ENCODE results near the gene IMMP2L.

Gene IMMP2L

GRCh38 chr7:111556977-111557376, 5.3 kb downstream of the IMMP2L start:
- no peak for DNase-seq (ENCODE audit: low spot score)

- DNase-seq (ENCODE audit: low spot score) = no peak
Measured at GRCh38 chr7:111554086-111554485, 8.2 kb downstream of the IMMP2L start.

- no peak for DNase-seq (ENCODE audit: low spot score)
Measured at GRCh38 chr7:111541067-111541466, 21.2 kb downstream of the IMMP2L start.

DNA sequence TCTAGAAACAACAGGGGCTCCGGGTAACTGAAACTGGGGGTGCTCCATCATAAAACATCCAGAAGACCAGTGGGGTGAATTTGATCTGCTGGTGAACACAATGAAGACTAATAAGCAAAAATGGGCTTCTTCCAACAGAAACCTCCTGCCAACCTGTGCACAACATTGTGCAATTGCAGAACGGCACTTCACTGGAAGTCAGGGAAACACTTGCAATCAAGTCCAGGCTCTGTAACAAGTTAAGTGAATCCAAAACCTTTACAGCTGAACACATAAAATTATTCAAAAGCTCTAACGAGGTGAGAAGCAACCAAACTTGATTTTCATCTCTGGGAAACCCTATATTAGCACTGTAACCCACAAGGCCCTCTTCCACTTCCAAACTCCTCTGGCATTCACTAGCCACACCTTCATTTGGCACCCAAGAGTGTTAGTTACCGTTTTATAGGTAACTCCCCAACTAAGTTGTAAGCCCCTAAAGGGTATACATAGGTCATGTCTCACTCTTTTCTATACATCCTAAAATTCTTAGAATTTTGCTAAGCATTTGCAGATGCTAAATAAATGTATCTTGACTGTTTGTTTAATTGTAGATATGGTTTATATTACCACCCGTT, 22.0 kb downstream of the IMMP2L start:
- DNase-seq (ENCODE audit: low spot score) = no peak

- no peak for DNase-seq (ENCODE audit: low spot score)
Measured at GRCh38 chr7:111537134-111537533, 25.2 kb downstream of the IMMP2L start.

GRCh38 chr7:111535142-111535870, 27.0 kb downstream of the IMMP2L start:
- DNase-seq (ENCODE audit: low spot score) = no peak

GRCh38 chr7:111532625-111533024, 29.7 kb downstream of the IMMP2L start:
- no peak for DNase-seq (ENCODE audit: low spot score)

DNA sequence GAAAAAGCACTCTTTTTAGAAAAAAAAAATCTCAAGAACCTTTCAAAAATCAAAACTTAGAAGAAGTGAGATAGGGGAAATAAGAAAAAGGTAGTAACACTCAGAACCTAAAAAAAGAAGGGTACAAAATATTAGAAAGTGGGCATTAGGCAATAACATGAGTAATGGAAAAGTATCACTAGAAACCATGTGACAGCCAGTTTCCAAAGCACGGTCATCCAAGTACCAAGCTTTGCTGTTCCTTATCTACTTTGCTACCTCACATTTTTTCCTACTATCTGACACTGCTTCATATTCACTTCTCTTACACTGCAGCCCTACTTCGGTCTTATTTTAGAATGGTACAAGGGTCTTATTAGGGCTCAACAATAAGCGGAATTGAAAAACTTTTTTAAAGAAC, 30.3 kb downstream of the IMMP2L start:
- no peak for DNase-seq (ENCODE audit: low spot score)

GRCh38 chr7:111530356-111530668, 32.0 kb downstream of the IMMP2L start:
- DNase-seq (ENCODE audit: low spot score) = no peak

DNA sequence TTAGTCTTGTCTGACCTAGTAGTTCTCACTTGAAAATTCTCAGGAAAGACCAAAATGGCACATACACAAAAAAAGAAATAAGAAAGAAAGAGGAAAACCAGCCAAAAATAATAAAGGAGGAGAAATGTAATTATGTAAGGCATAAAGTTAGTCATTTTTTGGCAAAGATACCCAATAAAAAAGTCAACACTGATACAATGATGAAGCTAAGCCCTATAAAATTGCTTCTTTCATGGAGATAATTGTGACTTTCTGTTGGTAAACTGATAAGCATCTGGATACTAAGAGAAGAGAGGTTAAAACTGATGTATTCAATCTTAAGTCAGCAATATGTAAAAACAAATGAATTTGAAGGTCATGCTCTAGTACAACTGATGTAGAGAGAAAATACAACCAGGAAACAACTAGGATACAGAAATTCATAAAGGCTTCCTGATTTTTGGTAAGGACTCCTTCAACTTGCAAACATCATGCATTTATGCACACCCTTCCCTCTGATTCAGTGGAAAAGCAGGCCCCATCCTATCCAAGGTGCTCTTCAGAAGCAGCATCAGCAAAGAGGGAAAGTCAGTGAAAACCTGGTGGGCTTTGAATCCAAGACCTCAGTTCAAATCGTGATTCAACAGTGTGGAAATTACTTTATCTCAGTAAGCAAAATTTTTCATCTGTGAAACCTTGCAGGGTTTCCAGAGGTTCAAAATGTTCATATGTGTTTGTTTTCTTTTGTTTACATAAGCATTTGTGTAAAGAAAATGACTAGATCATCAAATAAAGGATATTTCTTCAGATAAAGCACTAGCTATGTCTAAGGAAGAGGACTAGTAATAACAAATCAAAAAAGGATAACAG, 32.6 kb downstream of the IMMP2L start:
- no peak for DNase-seq (ENCODE audit: low spot score)

- no peak for DNase-seq (ENCODE audit: low spot score)
Measured at GRCh38 chr7:111528331-111528730, 34.0 kb downstream of the IMMP2L start.

DNA sequence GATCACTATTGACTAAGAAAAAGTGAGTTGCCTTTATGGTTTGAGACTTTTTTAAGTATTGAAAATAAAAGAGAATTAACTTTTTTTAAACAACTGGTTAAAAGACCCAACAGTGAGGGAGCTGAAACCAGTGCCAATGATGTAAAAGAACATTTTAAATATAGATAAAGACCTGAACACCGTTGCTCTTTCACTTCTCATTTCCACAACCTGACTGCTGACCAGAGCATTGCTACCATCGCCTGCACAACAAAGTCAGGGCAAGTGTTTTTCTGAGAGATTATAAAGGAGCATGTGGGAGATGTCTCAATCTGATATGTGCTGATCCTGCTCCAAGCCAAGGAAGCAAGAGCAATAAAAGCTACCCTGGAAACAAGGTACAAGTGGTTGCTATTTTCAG, 34.7 kb downstream of the IMMP2L start:
- no peak for DNase-seq (ENCODE audit: low spot score)

- DNase-seq (ENCODE audit: low spot score) = no peak
Measured at GRCh38 chr7:111525100-111525499, 37.2 kb downstream of the IMMP2L start.

DNA sequence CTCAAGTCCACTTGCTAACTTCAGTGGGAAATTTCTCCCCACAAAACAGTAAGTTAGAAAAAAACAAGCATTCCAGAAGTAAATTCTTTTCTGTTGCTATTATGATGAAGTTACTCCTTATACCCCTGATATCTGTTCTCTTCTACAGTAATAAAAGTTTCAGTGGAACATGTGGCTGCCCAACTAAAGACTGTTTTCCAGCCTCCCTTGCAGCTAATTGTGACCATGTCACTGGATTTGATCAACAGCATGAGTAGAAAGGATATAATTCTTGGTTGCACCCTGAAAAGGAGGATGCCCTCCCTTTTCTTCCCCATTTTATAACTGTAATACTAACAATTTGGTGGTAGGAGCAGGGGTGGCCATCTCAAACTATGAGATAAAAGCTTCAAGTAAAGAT, 40.6 kb downstream of the IMMP2L start:
- DNase-seq (ENCODE audit: low spot score) = no peak

DNA sequence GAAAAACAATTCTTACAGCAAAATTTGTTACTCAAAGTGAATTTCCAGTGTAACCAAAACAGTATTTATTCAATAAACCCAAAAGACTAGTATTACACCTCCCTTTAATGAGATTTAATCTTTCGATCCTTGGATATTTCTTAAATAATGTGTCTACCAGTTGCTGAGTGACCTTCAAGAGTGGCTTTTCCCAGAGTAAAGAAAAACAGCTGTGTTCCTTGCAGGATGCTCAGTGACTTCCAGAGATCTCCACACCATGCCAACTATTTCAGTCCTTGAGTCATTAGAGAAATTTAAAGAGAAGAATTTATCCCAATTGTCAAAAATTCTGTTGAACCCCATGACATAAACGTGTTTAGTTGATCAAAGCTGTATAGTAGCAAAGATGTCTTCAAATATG, 44.0 kb downstream of the IMMP2L start:
- no peak for DNase-seq (ENCODE audit: low spot score)

DNA sequence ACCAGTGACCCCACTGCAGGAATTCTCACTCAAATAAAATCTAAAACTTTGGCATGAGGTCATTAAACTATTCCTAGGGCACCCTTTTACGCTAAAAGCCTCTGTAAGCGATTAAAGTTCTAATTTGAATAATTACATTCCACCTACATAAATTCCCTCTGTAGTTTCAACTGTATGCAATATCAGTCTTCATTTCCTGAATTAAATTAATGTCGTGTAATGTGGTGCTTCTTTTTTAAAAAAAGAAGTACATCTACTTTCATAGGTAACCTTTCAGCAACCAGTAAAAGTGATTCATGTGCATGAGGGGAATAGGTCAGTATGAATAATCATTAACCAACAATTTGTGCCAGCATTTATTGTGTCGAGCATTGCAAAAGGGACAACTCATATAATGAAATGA, 44.7 kb downstream of the IMMP2L start:
- no peak for DNase-seq (ENCODE audit: low spot score)

DNA sequence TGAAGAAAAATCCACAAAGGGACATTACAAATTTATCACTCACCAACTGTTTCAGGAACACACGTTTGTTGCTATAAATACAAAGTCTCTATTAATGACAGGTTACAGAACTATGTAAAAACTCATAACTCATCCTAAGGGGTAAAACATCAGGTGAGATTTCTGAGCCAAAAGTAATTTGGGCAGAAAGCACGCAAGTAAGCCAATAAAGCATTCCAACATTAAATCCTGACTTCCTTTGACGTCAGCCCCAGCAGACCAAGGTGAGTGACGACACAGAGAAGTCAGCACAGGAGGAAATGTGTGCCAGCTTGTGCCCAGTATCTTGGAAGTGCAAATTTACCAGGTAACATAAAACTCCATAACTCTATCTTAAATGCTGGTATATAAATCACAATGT, 45.7 kb downstream of the IMMP2L start:
- DNase-seq (ENCODE audit: low spot score) = no peak

DNA sequence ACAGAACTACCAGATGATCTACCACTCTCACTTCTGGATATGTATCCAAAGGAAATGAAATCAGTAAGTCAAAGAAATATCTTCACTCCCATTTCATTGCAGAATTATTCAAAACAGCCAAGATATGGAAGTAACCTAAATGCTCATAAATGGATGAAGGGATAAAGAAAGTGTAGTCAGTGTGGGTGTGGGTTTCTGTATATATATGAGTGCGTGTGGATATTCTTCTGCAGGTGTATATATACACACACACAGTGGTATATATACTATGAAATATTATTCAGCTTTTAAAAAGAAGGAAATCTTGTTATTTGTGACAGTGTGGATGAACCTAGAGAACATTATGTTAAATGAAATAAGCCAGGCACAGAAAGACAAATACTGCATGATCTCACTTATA, 48.7 kb downstream of the IMMP2L start:
- DNase-seq (ENCODE audit: low spot score) = no peak

- no peak for DNase-seq (ENCODE audit: low spot score)
Measured at GRCh38 chr7:111511845-111512244, 50.4 kb downstream of the IMMP2L start.

DNA sequence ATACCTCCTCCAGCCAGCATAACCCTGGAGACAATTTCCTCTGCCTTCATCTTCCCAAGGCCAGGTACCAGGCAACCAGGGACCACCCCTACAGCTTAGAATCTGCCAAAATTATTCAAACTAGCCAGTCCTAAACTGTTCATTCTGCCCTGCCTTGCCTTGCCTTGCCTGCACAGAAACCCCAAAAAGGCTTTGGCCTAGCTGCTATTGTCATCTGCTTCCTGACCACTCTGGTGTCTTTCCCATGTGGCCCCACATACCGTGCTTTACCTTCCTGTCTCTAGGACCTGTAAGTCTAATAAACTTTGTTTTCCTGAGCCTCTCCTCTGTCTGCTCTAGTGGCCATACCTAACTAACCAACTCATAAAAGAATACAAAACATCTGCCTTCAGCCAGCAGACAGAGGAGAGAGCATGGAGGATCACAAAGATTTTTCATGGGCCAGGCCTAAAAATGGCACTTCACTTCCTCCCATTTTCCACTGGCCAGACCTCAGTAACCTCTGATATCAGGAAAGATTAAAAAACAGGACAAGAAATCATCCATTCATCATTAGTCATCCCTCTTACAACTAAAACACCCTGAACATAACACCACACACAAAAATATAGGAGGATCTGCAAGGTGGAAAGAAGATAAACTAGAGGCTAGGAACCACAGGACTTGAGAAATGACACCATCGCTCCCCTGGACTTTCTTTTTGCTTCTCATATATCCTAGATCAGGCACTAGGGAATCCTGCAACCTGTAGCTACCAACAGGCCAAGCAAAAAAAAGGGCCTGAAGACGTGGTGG, 51.5 kb downstream of the IMMP2L start:
- no peak for DNase-seq (ENCODE audit: low spot score)

- DNase-seq (ENCODE audit: low spot score) = no peak
Measured at GRCh38 chr7:111510062-111510461, 52.2 kb downstream of the IMMP2L start.

GRCh38 chr7:111509288-111509687, 53.0 kb downstream of the IMMP2L start:
- DNase-seq (ENCODE audit: low spot score) = no peak
